ENCODE measurements around the gene CEP70.
"Not testable (repeated sequence)": the region's sequence is repeated elsewhere in the genome, so short reads cannot be mapped to it uniquely, and the experiment has no call there.

CEP70 gene

GRCh38 chr3:138600100-138600745 lies 6.2 kb upstream of the CEP70 start:
- H3K4me3 ChIP-seq (ENCODE audit: severe bottlenecking) = no peak overlapping the region

GRCh38 chr3:138598534-138598933 lies 4.5 kb upstream of the CEP70 start:
- DNase-seq (ENCODE audit: low spot score) (no peak), ATAC-seq (ENCODE audit: low read depth) (no peak)
- H3K27me3 ChIP-seq (ENCODE audit: insufficient read depth, poor library complexity, severe bottlenecking) = no peaks in the 10 kb centered on the region
- no peak for TF ChIP-seq CTCF (IDR thresholded peaks at IDR 0.05; ENCODE audit: poor library complexity, severe bottlenecking)
- no peak overlapping the region for H3K4me3 ChIP-seq (ENCODE audit: severe bottlenecking)
- H3K4me1 ChIP-seq (ENCODE audit: insufficient read depth, poor library complexity, severe bottlenecking) = no peaks in the 10 kb centered on the region
- H3K27ac ChIP-seq (ENCODE audit: poor library complexity, severe bottlenecking) = no peak overlapping the region
- no peaks in the 10 kb centered on the region for H3K36me3 ChIP-seq (ENCODE audit: low read depth)
- H3K9me3 ChIP-seq (ENCODE audit: severe bottlenecking) = no peaks in the 10 kb centered on the region

More at GRCh38 chr3:138600100-138600745, 6.2 kb upstream of the CEP70 start:
- Histone ChIP-seq H3K36me3 (ENCODE audit: low read depth) (no peaks in the 10 kb centered on the region), H3K27me3 (ENCODE audit: insufficient read depth, poor library complexity, severe bottlenecking) (no peaks in the 10 kb centered on the region), H3K27ac (ENCODE audit: poor library complexity, severe bottlenecking) (no peak overlapping the region), H3K9me3 (ENCODE audit: severe bottlenecking) (no peaks in the 10 kb centered on the region), H3K4me1 (ENCODE audit: insufficient read depth, poor library complexity, severe bottlenecking) (no peaks in the 10 kb centered on the region)
- ATAC-seq (ENCODE audit: low read depth) (no peak), DNase-seq (ENCODE audit: low spot score) (no peak)
- TF ChIP-seq CTCF (IDR thresholded peaks at IDR 0.05; ENCODE audit: poor library complexity, severe bottlenecking) = no peak

- not testable (repeated sequence) for DNase-seq (ENCODE audit: low spot score)
Measured at GRCh38 chr3:138597186-138597976, 3.3 kb upstream of the CEP70 start.

GRCh38 chr3:138594935-138595610 lies 1.0 kb upstream of the CEP70 start:
- H3K27ac ChIP-seq (ENCODE audit: poor library complexity, severe bottlenecking) = peak overlapping the region; percentile 56
- no peak for ATAC-seq (ENCODE audit: low read depth)

More at GRCh38 chr3:138597186-138597976, 3.3 kb upstream of the CEP70 start:
- not testable (repeated sequence) for H3K4me3 ChIP-seq (ENCODE audit: severe bottlenecking); H3K9me3 ChIP-seq (ENCODE audit: severe bottlenecking); H3K27ac ChIP-seq (ENCODE audit: poor library complexity, severe bottlenecking); H3K36me3 ChIP-seq (ENCODE audit: low read depth); H3K27me3 ChIP-seq (ENCODE audit: insufficient read depth, poor library complexity, severe bottlenecking); H3K4me1 ChIP-seq (ENCODE audit: insufficient read depth, poor library complexity, severe bottlenecking); ATAC-seq (ENCODE audit: low read depth)

More at GRCh38 chr3:138594935-138595610, 1.0 kb upstream of the CEP70 start:
- peaks cover 13% of the 10 kb centered on the region for H3K36me3 ChIP-seq (ENCODE audit: low read depth)
- H3K9me3 ChIP-seq (ENCODE audit: severe bottlenecking) = no peaks in the 10 kb centered on the region
- no peak for DNase-seq (ENCODE audit: low spot score)
- no peaks in the 10 kb centered on the region for H3K4me1 ChIP-seq (ENCODE audit: insufficient read depth, poor library complexity, severe bottlenecking)
- TF ChIP-seq CTCF (IDR thresholded peaks at IDR 0.05; ENCODE audit: poor library complexity, severe bottlenecking) = peak; percentile 59
- H3K27me3 ChIP-seq (ENCODE audit: insufficient read depth, poor library complexity, severe bottlenecking) = no peaks in the 10 kb centered on the region
- H3K4me3 ChIP-seq (ENCODE audit: severe bottlenecking) = peak overlapping the region; percentile 53

Data from RWPE2 (cell line).